Activated CD4-positive, alpha-beta T cell treated with anti-CD3 and anti-CD28 coated beads for 48 hours (primary cell): Measurements from ENCODE around the gene TOGARAM2.
"Not testable (repeated sequence)": the region's sequence is repeated elsewhere in the genome, so short reads cannot be mapped to it uniquely, and the experiment has no call there.

Source experiments
- DNase-seq: peaks from one replicate; pipeline ENCODE4 v3.0.0-alpha.2; 2020

TOGARAM2 gene

DNA sequence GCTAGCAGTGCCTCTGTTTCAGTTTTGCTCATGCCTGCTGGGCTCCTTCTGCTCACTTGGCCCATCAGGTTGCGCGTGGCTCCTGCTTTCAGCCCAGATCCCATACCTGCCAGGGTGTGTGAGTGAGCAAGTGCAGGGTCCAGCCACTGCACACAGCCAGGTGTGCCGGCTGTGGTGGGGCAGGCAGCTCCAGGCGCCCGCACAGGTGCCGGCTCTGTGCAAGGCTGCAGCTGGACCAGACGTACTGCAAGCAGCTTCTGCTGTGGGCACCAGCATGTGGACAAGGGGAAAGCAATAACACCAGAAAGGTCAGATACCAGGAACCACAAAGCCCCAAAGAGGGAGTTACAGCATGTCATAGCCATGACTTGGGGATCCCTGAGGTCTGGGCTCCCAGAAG, 98.8 kb downstream of the TOGARAM2 start:
- no peak for DNase-seq

DNA sequence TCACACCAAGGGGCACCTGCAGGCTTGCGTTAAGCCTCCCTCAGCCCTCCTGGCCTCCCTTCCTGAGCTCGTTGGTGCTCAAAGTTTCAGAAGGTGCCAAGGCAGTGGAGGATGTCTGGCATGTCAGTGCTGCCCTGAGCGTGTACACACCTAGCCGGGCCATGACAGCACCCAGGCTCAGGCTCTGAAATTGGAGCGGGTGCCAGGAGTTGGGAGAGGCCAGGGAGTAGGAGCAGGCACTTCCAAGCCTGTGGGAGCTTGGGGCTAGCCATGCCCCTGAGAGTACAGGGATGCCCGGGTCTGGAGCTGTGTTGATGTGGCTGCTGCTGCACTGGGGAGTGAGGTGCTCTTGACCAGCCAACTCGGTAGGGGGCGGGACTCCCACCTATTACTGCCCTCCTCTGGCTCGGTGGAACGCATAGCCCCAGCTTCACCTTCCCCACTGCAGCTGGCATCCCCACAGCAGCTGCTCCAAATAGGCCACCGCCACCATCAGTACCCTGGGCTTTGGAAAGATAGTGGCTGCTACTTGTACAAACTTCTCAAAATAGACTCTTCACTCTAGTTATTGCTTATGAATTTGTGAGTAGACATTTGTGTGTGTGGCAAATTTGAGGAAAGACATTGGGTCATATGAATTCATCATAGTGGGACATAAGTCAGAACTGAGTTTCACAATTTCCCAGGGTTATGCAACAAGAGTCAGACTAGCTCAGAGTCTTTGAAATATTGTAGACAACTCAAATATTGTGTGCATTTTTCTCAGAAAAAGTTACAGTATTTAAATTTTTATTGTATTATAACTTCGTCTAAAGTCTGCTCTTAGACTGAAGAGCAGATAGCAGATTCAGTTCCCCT, 100.0 kb downstream of the TOGARAM2 start:
- DNase-seq: no peak

DNA sequence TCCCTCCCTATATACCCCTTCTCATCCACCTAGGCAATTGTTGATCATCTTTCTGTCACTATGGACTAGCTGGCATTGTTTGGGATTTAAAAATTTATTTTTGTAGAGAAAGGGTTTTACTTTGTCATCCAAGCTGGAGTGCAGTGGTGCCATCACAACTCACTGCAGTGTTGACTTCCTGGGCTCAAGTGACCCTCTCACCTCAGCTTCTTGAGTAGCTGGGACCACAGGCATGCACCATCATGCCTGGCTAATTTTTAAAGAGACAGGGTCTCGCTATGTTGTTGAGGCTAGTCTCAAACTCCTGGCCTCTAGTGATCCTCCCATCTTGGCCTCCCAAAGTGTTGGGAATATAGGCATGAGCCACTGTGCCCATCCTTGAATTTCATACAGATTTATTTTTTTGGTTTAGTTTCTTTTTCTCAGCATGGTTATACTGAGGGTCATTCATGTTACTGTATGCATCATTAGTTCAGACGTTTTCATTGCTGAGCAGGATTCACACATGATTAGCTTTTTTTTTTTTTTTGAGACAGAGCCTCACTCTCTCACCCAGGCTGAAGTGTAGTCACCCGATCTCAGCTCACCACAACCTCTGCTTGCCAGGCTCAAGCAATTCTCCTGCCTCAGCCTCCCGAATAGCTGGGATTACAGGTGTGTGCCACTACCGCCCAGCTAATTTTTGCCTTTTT, 101.9 kb downstream of the TOGARAM2 start:
- DNase-seq: no peak

DNA sequence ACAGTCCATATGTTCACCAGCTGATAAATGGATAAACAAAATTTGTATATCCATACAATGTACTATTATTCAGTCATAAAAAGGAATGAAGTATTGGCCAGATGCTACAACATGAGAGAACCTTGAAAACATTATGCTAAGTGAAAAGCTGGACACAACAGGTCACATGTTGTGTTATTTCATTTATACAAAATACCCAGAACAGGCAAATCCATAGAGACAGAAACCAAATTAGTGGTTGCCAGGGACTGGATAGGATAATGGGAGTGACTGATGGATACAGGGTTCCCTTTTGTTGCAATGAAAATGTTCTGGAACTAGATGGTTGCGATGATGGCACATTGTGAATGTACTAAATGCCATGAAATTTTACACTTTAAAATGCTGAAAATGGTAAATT, 103.5 kb downstream of the TOGARAM2 start:
- DNase-seq: no peak

DNA sequence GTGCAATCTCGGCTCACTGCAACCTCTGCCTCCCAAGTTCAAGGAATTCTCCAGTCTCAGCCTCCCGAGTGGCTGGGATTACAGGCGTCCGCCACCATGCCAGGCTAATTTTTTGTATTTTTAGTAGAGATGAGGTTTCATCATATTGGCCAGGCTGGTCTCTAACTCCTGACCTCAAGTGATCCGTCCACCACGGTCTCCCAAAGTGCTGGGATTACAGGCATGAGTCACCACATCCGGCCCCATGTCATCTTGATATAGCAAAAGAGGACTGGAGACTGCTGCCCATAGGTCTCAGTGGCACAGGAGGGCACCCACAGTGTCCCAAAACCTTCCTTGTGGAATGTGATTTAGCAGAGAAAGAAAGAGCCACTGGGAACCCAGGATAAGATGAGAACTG, 109.2 kb downstream of the TOGARAM2 start:
- not testable (repeated sequence) for DNase-seq

DNA sequence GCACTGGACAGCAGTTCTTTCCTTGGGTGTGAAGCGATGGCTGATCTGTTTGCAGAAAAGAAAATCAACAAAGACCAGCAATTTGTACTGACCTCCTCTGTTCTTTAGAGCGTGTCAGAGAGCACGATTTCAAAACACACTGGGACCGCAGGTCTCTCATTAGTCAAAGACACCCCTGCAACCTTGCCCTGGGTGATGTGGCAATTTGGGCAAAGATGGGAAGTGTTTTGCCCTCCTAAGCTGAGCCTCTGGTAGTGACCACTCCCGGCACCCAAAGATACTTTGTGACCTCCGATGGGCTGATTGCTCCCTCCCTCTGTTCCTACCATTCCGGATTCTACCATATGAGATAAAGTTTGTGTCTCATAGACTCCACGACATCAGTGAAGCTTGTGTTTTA, 115.9 kb downstream of the TOGARAM2 start:
- no peak for DNase-seq

DNA sequence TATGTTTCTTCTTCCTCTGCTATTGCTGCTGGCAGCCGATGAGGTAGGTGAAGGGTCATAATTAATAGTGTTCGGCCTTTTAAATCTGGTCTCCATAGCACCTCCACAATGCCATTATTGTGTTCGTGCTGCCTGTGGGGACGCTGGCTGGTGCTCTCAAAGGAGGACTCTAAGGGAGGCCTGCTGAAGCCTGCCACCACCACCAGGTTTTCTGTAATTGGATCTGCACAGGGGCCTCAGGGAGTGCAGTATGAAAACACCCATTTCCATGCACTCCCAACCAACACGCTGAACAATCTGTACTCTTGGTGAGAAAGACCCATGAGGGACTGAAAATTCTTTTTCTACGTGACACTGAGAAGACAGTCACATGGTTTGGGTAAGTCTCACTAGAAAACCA, 116.5 kb downstream of the TOGARAM2 start:
- no peak for DNase-seq

DNA sequence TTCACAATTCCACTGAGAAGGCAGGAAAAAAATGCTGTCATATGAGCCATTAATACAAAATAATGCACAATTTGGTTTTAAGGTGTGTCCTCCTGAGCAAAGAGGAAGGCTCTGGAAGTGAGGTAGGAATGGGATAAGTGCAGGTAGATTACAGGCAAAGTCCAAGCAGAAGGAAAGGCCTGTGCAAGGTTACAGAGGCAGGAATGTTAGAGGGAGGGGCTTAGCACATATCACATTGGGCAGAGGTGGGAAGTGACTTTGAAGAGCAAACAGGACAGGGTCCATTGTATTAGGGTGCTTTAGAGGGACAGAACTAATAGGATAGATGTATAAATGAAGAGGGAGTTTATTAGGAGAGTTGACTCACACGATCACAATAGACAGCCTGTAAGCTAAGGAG, 119.5 kb downstream of the TOGARAM2 start:
- DNase-seq: no peak
